HG03460 (cell line): ENCODE data around the gene ATP13A2.

Source experiments
- ATAC-seq: cut with Tn5 transposase; IDR thresholded peaks from one replicate; pipeline ENCODE4 v1.9.1; 2021; ENCODE audit not compliant: unreplicated experiment

The ATP13A2 gene

DNA sequence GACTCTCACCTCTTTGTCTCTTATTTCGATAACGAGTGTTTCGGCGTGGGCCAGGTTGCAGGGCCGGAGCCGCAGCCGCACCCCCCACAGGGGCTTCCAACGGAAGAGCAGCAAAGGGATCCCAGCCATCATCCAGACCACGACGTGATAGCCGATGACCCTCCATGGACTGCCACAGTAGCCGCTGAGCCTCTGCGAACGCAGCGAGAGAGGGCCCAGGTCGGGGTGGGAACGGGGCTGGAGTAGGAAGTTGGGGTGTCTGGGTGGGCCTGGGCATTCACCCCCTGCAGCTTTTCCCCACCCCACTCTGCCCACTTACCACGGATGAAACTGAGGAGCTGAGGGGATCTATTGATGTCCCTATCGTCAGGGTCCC is 6.4 kb downstream of the ATP13A2 start:
- no peak for ATAC-seq

DNA sequence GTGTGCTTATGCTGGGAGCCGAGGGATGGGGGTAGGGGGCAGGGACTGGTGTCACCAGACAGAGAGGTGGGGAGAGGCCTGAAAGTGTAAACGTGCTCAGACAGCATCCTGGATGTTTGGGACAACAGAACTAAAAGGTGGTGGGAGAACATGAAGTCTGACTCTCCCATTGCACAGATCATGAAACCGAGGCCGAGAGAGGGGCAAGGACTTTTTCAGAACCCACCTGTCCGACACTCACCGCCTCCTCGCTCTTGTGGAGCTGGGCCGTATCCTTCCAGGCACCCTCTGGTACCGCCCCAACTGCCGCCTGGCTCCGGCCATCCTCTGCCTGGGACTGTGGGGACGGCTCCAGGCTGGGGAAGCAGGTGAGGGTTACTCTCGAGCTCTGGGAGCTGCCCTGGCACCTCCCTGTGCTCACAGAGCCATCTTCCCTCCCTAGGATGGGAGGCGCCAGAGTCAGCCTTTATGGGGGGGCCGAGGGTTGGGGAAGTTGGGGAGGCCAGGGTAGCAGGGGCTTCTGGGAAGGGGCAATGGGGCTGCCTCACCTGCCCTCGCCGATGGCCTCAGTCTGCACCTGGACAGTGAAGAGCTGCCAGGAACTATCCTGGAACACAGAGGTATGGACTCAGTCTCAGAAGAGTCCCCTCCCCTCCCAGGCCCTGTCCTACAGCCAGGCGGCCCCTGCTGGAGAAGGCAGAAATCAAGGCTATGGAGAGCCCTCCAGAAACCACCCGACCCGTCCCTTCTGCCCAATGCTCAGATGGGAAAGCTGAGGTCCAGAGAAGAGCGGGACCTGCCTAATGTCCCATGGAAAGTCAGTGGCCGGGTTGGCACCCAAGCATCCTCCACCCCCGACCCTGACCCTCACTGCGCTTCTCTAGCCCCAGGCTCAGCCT is 7.0 kb downstream of the ATP13A2 start:
- no peak for ATAC-seq

DNA sequence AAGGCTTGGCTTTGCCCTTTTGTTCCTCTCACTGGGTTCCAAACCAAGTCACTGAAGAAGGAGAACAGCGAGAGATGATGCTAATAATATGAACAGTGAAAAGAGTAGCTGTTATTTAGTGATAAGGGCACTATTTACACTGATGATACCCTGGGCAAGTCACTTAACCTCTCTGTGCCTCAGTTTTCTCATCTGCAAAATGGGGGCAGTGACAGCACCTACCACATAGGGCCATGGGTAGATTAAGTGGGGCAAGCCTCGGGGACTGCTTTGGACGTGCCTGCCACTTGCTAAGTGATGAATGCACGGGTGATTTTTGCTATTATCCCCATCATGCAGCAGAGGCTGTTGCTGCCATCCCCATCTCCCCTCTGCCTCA is 9.2 kb downstream of the ATP13A2 start:
- ATAC-seq, result no peak

DNA sequence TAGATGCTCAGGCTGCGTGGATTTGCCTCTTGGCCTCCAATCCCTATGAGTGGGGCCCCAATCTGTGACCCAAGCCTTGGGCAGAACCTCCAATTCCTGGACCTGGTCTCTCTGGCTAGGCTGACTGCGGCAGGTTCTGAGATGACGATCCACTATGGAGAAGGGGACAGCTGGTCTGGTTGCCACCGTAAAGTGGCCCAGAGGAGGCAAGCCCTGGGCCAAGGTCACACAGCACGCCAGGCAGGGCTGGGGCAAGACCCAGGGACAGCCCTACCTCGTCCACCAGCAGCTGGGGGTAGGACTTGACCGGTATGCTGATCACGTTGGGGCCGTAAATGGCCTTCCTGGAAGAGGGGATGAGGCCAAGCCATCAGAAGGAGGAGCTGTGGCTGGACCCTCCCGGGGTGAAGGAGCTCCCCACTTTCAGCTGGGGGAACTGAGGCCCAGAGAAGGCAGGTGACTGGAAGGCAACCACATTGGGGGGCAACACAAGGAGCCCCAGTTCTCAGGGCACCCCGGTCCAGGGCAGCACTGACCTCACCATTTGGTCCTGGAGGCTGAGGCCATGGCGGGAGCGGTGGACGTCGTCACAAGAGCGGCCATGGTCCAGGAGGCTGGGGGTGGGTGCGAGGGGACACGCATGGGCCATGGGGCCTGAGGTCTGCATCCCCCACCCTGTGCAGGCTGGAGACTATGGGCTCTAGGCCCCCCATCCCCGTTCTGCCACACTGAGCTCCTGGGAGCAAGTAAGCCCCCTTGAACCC is 9.8 kb downstream of the ATP13A2 start:
- ATAC-seq, result no peak

DNA sequence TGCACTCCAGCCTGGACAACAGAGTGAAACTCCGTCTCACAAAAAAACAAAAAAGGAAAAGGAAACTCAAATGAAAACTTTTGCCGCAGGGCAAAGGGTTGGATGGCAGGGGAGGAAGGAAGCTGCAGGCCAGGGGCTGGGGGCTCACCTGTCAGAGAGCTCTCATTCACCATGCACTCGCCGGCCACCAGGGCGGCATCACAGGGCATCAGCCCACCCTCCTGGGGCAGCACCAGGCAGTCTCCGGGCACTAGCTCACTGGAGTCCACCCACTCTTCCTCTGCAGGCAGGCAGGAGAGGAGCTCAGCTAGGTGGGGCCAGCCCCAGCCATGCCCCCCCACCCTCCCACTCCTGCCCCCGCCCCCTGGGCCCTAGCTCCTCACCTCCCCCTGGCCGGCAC is 11.9 kb downstream of the ATP13A2 start:
- ATAC-seq, result no peak

DNA sequence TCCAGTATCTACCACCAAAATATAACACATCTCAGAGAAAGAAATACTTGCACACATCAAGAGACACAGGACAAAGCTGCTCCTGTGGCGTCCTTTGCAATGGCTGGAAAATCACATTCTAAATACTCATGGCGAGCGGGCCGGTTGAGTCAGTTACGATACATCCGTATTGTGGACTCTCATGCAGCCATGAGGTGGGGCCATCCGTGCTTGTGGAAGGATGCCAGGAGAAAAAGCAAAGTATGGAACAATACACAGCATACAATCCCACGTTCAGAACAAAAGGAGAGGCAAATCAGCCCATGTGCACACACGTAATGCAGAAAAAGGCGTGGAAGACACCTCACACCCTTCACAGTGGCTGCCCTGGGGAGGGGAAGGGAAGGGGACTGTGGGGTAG is 13.1 kb downstream of the ATP13A2 start:
- no peak for ATAC-seq

DNA sequence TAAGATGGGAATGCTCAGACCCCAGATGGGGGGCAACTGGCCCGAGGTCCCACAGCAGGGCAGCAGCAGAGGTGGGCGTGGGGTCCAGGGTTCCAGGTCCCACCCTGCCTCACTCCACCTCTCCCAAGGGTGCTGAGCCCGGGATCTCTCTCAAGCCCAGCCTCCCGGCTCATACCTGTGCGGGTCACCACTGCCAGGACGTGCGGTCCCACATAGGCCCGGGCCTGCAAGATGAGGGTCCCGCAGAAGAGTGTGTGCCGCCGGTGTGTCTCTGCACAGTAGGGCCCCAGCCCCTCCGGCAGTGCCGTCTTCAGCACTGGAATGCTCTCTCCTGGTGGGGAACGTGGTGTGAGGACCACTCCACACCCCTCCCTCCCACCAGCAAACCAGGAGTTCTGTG is 14.9 kb downstream of the ATP13A2 start:
- no peak for ATAC-seq

DNA sequence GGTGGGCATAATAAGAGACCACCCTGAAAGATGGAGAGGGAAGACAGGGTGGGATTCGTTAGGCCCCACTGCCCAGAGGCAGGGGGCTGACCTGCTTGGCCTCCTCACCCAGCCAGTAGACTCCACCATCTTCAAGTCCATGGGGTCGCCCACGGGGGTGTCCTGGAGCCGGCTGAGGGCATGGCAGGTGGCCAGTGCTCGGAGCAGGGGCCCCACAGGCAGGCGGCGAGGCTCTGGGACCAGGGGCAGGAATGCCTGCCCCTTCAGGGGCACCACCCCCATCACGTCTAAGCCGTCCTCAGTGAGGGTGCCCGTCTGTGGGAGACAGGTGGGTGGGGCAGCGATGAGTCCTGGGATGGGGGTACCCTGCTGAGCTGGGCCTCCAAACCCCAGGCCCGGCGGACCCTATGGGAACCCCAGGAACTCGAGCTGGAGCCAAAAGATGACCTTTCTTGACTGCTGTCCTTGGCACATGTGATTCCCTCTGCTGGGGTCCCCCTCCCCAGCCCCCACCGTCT is 18.1 kb downstream of the ATP13A2 start:
- no peak for ATAC-seq

DNA sequence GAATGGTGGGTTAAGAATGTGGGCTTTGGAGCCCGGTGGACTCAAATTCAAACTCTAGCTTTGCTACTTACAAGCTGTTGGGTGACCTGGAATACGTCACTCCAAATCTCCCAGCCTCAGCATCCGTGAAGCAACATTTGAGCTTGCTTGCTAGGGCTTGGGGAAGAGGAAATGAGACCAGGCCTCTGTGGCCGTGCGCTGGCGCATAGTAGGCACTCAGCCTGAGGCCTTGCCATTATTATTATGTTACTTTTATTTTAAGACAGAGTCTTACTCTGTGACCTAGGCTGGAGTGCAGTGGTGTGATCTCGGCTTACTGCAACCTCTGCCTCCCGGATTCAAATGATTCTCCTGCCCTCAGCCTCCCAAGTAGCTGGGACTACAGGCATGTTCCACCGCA is 19.1 kb downstream of the ATP13A2 start:
- ATAC-seq, result no peak

DNA sequence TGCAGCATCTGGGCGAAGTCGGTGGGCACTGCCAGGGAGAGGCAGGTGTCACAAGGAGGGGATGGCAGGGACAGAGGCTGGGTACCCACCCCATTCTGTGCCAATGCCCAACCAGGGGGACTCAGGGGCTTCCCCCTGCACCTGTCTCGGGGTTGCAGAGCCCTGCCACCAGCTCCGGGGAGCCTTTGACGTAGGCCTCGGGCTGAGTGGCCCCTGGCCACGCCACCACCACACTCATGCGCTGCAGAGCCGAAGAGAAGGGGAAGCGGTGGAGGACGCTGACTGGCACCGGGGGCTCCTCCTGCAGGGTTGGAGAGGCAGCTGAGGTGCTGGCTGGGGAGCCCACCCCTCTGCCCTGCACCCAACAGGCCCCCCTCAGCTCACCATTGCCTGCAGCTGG is 19.6 kb downstream of the ATP13A2 start:
- ATAC-seq, result no peak

DNA sequence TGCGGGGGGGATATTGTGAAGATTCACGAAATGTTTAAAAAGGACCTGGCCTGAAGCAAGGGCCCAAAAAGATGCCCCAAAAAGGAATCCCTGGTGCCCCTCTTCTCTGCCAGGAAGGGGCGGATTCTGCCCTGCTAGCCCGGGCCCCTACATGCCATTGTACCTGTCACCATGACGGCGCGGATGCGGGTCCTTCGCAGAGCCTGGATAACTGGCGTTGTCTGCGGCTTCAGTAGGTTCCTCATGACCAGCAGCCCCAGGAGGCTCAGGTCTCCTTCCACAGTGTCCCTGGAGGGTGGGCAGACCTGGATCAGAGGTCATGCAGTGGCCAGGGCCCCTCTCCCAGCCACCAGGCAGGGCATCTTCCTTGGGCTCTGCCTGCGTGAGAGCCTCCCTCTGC is 20.2 kb downstream of the ATP13A2 start:
- no peak for ATAC-seq

DNA sequence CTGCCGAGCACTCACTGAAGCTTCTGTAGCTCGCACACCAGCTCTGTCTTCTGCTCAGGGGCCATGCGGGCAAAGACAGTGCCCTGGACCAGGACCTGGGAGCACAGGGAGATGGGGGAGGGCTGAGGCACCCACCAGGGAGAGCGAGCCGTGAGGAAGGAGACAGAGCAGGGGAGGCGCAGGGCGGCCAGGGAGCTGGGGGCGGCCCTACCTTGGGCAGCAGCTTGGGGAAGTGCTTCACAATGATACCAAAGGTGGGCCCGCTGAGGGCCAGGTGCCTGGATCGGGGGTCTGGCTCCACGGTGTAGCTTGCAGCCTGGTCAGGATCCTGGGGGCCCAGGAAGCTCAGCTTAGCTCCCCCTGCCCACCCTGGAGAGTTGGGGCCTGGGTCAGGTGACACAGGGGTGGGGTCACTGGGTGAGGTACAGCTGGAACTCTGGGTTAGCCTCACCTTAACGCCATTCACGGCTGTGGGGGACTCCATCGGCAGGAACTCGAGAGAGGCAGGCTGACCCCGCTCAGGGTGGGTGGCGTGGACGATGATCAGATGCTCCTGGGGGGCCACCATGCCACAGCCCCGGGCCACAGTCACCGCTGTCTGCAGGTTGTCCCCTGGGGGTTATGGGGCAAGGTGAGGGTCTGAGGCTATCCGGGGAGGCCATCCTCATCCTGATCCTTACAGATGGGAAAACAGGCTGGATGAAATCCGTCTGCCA is 21.9 kb downstream of the ATP13A2 start:
- no peak for ATAC-seq

DNA sequence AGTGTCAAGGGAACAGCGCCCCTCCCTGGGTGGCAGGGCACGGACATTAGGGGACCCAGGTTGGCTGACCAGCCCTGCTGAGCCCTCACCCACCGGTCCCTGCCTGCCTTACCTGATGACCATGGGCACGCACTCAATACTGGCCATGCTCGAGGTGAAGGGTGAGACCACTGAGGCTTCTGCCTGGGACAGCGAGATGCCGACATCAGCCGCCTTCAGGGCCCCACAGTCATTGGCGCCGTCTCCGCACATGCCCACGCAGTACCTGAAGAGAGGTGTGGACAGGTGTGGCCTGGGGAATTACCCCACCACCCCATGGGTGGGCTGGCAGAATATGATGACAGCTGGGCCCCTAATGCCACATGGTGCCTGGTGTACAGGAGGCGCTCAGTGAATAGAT is 23.5 kb downstream of the ATP13A2 start:
- ATAC-seq, result no peak

DNA sequence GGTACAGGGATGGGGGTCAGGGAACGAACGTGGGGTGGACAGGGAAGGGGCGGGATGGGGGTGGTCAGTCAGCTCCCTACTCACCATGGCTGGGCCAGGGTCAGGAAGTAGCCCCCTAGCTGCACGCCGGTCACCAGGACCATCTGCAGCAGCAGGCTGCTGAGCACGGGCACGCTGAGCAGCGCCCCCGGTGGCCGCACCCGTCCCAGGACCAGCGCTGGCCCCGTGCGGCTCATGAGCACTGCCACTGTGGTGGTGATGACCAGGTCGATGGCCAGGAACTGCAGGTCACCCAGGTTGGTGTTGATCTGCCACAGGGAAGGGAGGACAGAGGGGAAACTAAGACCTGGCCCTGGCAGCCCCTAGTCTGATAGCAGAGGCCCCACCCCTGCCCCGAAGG is 24.8 kb downstream of the ATP13A2 start:
- no peak for ATAC-seq

DNA sequence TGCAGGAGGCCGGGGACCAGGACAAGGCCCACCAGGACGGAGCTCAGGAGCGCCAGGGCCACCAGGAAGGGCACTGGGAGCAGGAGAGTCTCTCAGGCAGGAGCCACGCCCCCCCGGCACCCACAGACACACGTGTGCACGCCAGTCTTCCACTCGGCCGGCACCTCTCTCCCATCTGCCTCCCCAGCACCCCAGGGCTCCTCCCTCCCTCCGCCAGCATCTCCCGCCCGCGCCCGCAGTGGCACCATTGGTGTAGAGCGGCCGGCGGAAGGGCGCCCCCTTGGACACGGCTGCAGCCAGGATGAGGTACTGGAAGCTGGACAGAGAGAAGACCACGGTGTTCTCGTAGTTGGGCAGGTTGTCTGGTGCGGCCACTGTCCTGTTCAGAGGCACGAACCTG is 25.2 kb downstream of the ATP13A2 start:
- no peak for ATAC-seq

DNA sequence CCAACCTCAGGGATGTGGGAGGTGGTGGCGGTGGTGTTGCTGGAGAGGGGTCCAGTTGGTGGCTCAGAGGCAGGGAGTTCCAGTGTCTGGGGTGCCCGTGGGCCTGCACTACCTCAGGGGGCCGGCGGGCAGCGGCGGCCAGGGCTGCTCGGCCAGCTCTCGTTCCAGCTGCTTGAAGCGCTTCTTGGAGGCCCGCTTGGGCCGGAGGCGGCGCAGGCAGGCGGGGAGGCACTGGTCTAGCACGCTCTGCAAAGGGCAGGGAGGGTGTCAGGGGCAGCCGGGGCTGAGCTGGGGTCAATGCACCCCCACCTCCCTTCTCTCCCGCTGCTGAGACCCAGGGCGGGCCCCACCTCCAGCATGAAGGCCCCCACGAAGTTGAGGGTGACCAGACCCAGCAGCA is 25.6 kb downstream of the ATP13A2 start:
- ATAC-seq, result no peak

DNA sequence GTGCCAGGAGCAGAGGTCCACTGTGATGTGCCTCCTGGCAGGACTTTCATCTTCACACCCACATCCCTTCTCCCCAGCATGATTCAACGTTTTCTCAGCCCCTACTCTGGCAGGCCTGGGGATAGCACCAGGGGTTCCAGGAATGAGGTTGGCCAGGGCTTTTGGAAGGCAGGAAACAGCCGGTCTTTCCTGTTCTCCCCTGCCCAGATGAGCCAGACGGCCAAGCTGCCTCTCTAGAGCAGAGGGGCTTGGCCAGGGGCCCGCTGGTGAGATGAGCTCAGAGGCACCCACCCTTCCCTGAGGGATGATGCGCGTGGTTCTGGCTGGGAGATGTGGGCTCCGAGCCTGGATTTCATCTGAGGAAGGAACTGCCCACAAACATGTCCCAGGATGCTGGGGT is 27.0 kb downstream of the ATP13A2 start:
- ATAC-seq, result no peak

DNA sequence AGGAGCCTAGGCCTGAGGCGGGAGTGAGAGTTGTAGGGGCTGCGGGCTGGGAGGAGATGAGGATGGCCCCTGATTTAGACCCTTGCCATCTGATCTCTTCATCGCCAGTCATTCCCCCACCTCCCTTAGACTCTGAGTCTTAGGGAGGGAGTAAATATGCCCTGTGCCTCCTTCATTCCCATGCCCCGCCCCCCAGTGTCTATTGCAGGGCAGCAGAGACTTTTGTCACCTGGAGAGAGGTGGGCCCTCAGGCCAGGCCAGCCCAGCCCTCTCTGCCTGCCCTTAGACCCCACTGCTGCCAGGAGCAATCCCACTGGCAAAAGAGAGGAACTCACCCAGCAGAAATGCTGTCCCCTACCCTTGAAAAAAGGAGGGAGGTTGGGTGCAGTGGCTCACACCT is 28.1 kb downstream of the ATP13A2 start:
- no peak for ATAC-seq

DNA sequence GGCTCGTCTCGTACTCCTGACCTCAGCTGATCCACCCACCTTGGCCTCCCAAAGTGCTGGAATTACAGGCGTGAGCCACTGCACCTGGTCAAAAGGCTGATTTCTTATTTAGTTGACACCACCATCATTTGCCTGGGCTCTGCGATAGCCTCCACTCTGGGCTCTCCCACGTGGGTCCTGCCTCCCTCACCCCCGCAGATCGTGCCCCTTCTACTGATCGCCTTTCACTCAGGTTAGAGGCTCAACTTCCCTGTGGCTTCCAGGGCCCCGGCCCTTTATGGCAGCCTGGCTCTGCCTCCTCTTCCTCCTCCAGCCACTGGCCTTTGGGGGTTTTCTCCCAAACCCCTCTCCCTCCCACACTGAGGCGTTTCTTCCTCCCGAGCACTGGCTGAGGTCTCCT is 28.8 kb downstream of the ATP13A2 start:
- no peak for ATAC-seq

DNA sequence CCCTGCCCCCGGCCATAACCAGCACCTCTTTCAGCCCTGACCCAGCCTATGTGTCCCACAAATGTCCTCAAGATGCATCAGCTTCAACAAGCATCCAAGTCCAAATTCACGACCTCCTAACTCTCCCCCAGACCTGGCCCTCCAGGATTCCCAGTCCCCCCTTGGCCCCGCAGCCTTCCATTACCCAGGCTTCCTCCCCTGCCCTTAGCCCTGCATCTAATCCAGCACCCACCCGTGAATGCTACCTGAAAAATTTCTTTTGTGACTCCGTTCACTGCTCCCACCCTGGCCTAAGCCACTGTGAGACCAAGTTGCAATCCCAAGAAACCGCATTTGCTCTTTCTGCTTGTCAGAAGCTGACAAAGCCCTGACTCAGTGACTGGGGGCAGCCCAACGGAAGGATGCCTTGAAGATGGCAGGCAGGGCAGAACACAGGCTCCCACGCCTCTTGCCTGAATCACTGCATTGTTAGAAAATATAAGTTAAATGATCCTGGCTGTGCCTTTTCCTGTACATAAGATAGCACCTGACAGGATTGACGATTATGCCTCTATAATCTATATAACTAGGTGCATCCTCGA is 30.4 kb downstream of the ATP13A2 start:
- ATAC-seq, result no peak
